CD14-positive monocyte (primary cell): ENCODE measurements around the gene ASCL2. TPM values are rescaled to one million over a fixed set of nuclear protein-coding genes. Genes with fewer than 3 reads are reported as not detected.

Experiments
- DNase-seq, 3 donors: peaks; one replicate each; pipeline ENCODE4 v3.0.0-alpha.2; 2011 to 2022
- H2AFZ ChIP-seq: 2 replicates; pipeline ENCODE4 v1.6.0; 2012; ENCODE audit warnings: mild to moderate bottlenecking, low read depth, low read length, inconsistent platforms; ENCODE audit not compliant: insufficient read depth, poor library complexity, severe bottlenecking
- H3K27ac ChIP-seq, 2 donors: 1 replicate in 1 of 2; 2 replicates in 1 of 2; pipeline ENCODE4 v1.5.1; 2012 to 2013; ENCODE audit warnings: low read length in 2 of 2, control low read depth in 1 of 2, inconsistent platforms in 1 of 2, low read depth in 1 of 2, mild to moderate bottlenecking in 1 of 2
- H3K27me3 ChIP-seq, 2 donors: one replicate each; pipeline versions ENCODE4 v1.6.0 to v1.6.1; 2011 to 2013; ENCODE audit warnings: low read length in 2 of 2; ENCODE audit not compliant: control insufficient read depth in 2 of 2, insufficient read depth in 2 of 2
- H3K36me3 ChIP-seq, 2 donors: replicated peaks in 1 of 2; 1 replicate in 1 of 2; 2 replicates in 1 of 2; pipeline versions ENCODE4 v1.5.1 to v1.6.1; 2012 to 2013; ENCODE audit warnings: low read length in 2 of 2, control low read depth in 1 of 2, inconsistent platforms in 1 of 2, mild to moderate bottlenecking in 1 of 2; ENCODE audit not compliant: insufficient read depth in 2 of 2, control insufficient read depth in 1 of 2
- H3K4me1 ChIP-seq, 2 donors: 1 replicate in 1 of 2; 2 replicates in 1 of 2; pipeline versions ENCODE4 v1.5.1 to v1.6.1; 2012 to 2013; ENCODE audit warnings: low read length in 2 of 2, control low read depth in 1 of 2, inconsistent platforms in 1 of 2, mild to moderate bottlenecking in 1 of 2, moderate library complexity in 1 of 2; ENCODE audit not compliant: insufficient read depth in 2 of 2, control insufficient read depth in 1 of 2
- H3K4me2 ChIP-seq: replicated peaks from 2 replicates; pipeline ENCODE3; 2012; ENCODE audit warnings: low read length, moderate library complexity, mild to moderate bottlenecking; ENCODE audit not compliant: poor library complexity, severe bottlenecking; ENCODE audit errors: extremely low read depth
- H3K4me3 ChIP-seq, 3 experiments: fragments of 200-600 bp in 1 of 3; sonication (generic) in 1 of 3; replicated peaks in 1 of 3; 1 replicate in 2 of 3; 2 replicates in 1 of 3; pipeline ENCODE4 v1.5.1; 2011 to 2013; ENCODE audit warnings: low read length in 3 of 3, mild to moderate bottlenecking in 3 of 3, control low read depth in 2 of 3, low read depth in 2 of 3, inconsistent platforms in 1 of 3, moderate library complexity in 1 of 3
- H3K79me2 ChIP-seq: 2 replicates; pipeline ENCODE4 v1.6.0; 2012; ENCODE audit warnings: mild to moderate bottlenecking, control low read depth, inconsistent platforms, low read length, moderate library complexity; ENCODE audit not compliant: insufficient read depth
- H3K9ac ChIP-seq: 2 replicates; pipeline ENCODE4 v1.6.0; 2017; ENCODE audit warnings: low read length, mild to moderate bottlenecking; ENCODE audit not compliant: insufficient read depth, poor library complexity, severe bottlenecking
- H3K9me3 ChIP-seq, 2 donors: replicated peaks in 1 of 2; 1 replicate in 1 of 2; 2 replicates in 1 of 2; pipeline versions ENCODE4 v1.5.1 to v1.6.1; 2012 to 2013; ENCODE audit warnings: low read length in 2 of 2, control low read depth in 1 of 2; ENCODE audit not compliant: control insufficient read depth in 1 of 2, insufficient read depth in 1 of 2
- H4K20me1 ChIP-seq: 2 replicates; pipeline ENCODE4 v1.6.0; 2012; ENCODE audit warnings: mild to moderate bottlenecking, low read length, control low read depth, moderate library complexity; ENCODE audit not compliant: insufficient read depth
- H3K27ac Mint-ChIP-seq, 7 donors: one replicate each; pipeline ENCODE4 v1.8.0; 2020; ENCODE audit warnings: mild to moderate bottlenecking in 7 of 7, mixed read lengths in 7 of 7, moderate library complexity in 6 of 7, inconsistent platforms in 2 of 7
- H3K27me3 Mint-ChIP-seq, 3 donors: one replicate each; pipeline ENCODE4 v1.8.0; 2021 to 2022; ENCODE audit warnings: low read depth in 3 of 3, mild to moderate bottlenecking in 3 of 3, mixed read lengths in 3 of 3, moderate library complexity in 3 of 3, inconsistent platforms in 1 of 3
- H3K36me3 Mint-ChIP-seq, 2 donors: one replicate each; pipeline ENCODE4 v1.8.0; 2020; ENCODE audit warnings: mixed read lengths in 2 of 2, inconsistent platforms in 1 of 2, mild to moderate bottlenecking in 1 of 2
- H3K4me1 Mint-ChIP-seq: one replicate; pipeline ENCODE4 v1.8.0; 2020; ENCODE audit warnings: mild to moderate bottlenecking, mixed read lengths
- H3K4me3 Mint-ChIP-seq, 2 donors: one replicate each; pipeline ENCODE4 v1.8.0; 2020; ENCODE audit warnings: mild to moderate bottlenecking in 2 of 2, mixed read lengths in 2 of 2, moderate library complexity in 1 of 2
- H3K9me3 Mint-ChIP-seq, 7 donors: one replicate each; pipeline ENCODE4 v1.8.0; 2020 to 2022; ENCODE audit warnings: mixed read lengths in 7 of 7, mild to moderate bottlenecking in 6 of 7, moderate library complexity in 6 of 7, inconsistent platforms in 2 of 7
- CTCF ChIP-seq: fragments of 200-600 bp; IDR thresholded peaks from one replicate; pipeline ENCODE4 v1.8.0; 2022; ENCODE audit warnings: antibody characterized with exemption, mild to moderate bottlenecking
- WGBS: methylation state at CpG from one replicate; pipeline ENCODE4 v1.1.5; 2013; ENCODE audit warnings: missing lambda C conversion rate; ENCODE audit not compliant: insufficient coverage; 5-methylcytosine and 5-hydroxymethylcytosine counted together
- intact Hi-C, 2 donors: fragments of 100-400 bp; cut with micrococcal nuclease; formaldehyde crosslinking; loops; one replicate each; pipeline versions ENCODE4 v1.15.0 to v1.15.1; 2023
- polyA plus RNA-seq, 3 donors: library from polyadenylated mRNA; depleted of rRNA in 1 of 3; unstranded in 2 of 3; stranded (reverse) in 1 of 3; fragments of 300-500 nt in 2 of 3; fragments of >200 nt in 1 of 3; fragmentation: Illumina TruSeq in 2 of 3; gene quantifications; 1 replicate in 2 of 3; 2 replicates in 1 of 3; pipeline ENCODE4 v1.2.3, GENCODE V29; 2012 to 2021

ASCL2 gene
- polyA plus RNA-seq, 3 donors: 5.7 to 11.4 (median 8.3) TPM

GRCh38 chr11:2305788-2306451, 35.5 kb upstream of the ASCL2 start:
- peak overlapping the region; percentile 9 to 86 (median 19) for H3K4me3 ChIP-seq
- peak overlapping the region; percentile 68 to 88 for H3K4me3 Mint-ChIP-seq

More at GRCh38 chr11:2305788-2306451, 35.5 kb upstream of the ASCL2 start:
- no peak for TF ChIP-seq CTCF
- Histone ChIP-seq H3K4me2 (peak overlapping the region; percentile 99), H3K27me3 (no peaks in the 10 kb centered on the region), H3K9ac (peak overlapping the region; percentile 33), H3K9me3 (no peaks in the 10 kb centered on the region), H3K4me1 (peaks cover 53 to 64% of the 10 kb centered on the region in 2 donors), H3K79me2 (peaks cover 66% of the 10 kb centered on the region), H3K36me3 (no peaks in the 10 kb centered on the region), H2AFZ (no peak overlapping the region), H3K27ac (peak overlapping the region in 1 of 2 donors; percentile 51), H4K20me1 (peaks cover 70% of the 10 kb centered on the region)
- H3K27me3 Mint-ChIP-seq: peaks cover 0 to 2% (median 0%) of the 10 kb centered on the region in 3 donors
- H3K9me3 Mint-ChIP-seq: no peaks in the 10 kb centered on the region
- H3K36me3 Mint-ChIP-seq: peaks cover 8 to 18% of the 10 kb centered on the region in 2 donors
- H3K4me1 Mint-ChIP-seq: peaks cover 53% of the 10 kb centered on the region
- WGBS: 5% methylated on average over 5 of the region's 12 CpGs
- peak overlapping the region in 6 of 7 donors; percentile 53 to 91 (median 80) for H3K27ac Mint-ChIP-seq
- intact Hi-C loops: loop anchor here (1.0 to 10.0 kb wide), 3 partner anchors 113 to 579 kb away; partner anchors contain the start of gene CDKN1C (in 1 of the 2)
- peak in 1 of 3 donors; percentile 25 for DNase-seq
